Placental epithelial cell (primary cell): Measurements from ENCODE around the gene HSD11B1L. TPM values are rescaled to one million over a fixed set of nuclear protein-coding genes. Genes with fewer than 3 reads are reported as not detected.

Source experiments
- total RNA-seq: library from RNA; depleted of rRNA; stranded (reverse); fragments of >200 nt; gene quantifications from 2 replicates; pipeline ENCODE4 v1.2.3, GENCODE V29; 2012

HSD11B1L gene
- 13.0 and 20.8 TPM in 2 replicates for total RNA-seq

GRCh38 chr19:5680437-5681368 lies at the start of gene HSD11B1L, which contains the start of gene MICOS13:
TSS of gene HSD11B1L (plus strand) at chr19:5681027. CDS start at chr19:5684833, 3,806 bp downstream.
TSS of gene MICOS13 (minus strand) at chr19:5680516. CDS start at chr19:5680486, 30 bp downstream.

GRCh38 chr19:5690125-5690954 lies 9.5 kb downstream of the HSD11B1L start, which contains the start of gene RPL36:
TSS of gene RPL36 (plus strand) at chr19:5690295. CDS start at chr19:5690508, 213 bp downstream.

GRCh38 chr19:5719961-5720790 lies 39.3 kb downstream of the HSD11B1L start, which contains the start of the genes CATSPERD and LONP1:
TSS of gene CATSPERD (plus strand) at chr19:5720637. CDS start at chr19:5720738, 101 bp downstream.
TSS of gene LONP1 (minus strand) at chr19:5720146. CDS start at chr19:5720132, 14 bp downstream.

Other genes starting within 250 kb of the HSD11B1L start
- not detected in 2 replicates for gene ZNRF4, start 225.6 kb upstream of the HSD11B1L start, total RNA-seq
- 6.2 and 14.1 TPM in 2 replicates for gene TINCR, start 113.1 kb upstream of the HSD11B1L start, total RNA-seq
- gene SAFB2, start 58.3 kb upstream of the HSD11B1L start, total RNA-seq = 20.3 and 36.9 TPM in 2 replicates
- gene SAFB, start 57.9 kb upstream of the HSD11B1L start, total RNA-seq = 31.7 and 61.6 TPM in 2 replicates
- 33.0 and 38.8 TPM in 2 replicates for gene MICOS13, start 511 bp upstream of the HSD11B1L start, total RNA-seq
- gene RPL36, start 9.3 kb downstream of the HSD11B1L start, total RNA-seq = 225 and 320 TPM in 2 replicates
- 46.7 and 73.9 TPM in 2 replicates for gene LONP1, start 39.1 kb downstream of the HSD11B1L start, total RNA-seq
- under 0.01 TPM in 1 of 2 replicates, not detected in the other for gene CATSPERD, start 39.6 kb downstream of the HSD11B1L start, total RNA-seq
- gene PRR22, start 103.7 kb downstream of the HSD11B1L start, total RNA-seq = 0.79 TPM in 1 of 2 replicates, not detected in the other
- 17.7 and 31.7 TPM in 2 replicates for gene DUS3L, start 110.1 kb downstream of the HSD11B1L start, total RNA-seq
- 0.65 and 1.2 TPM in 2 replicates for gene NRTN, start 124.0 kb downstream of the HSD11B1L start, total RNA-seq
- gene FUT6, start 158.7 kb downstream of the HSD11B1L start, total RNA-seq = under 0.01 TPM in 1 of 2 replicates, not detected in the other
- not detected in 2 replicates for gene FUT3, start 170.4 kb downstream of the HSD11B1L start, total RNA-seq
- gene FUT5, start 189.5 kb downstream of the HSD11B1L start, total RNA-seq = not detected in 2 replicates
- 266 and 387 TPM in 2 replicates for gene NDUFA11, start 222.8 kb downstream of the HSD11B1L start, total RNA-seq
- 14.9 and 15.5 TPM in 2 replicates for gene VMAC, start 223.8 kb downstream of the HSD11B1L start, total RNA-seq
- 155 and 543 TPM in 2 replicates for gene CAPS, start 233.2 kb downstream of the HSD11B1L start, total RNA-seq